Dedifferentiated amniotic fluid mesenchymal stem cell (primary cell): ENCODE measurements around the gene TREX2.

ENCODE experiments used
- DNase-seq: peaks from one replicate; pipeline ENCODE4 v3.0.0-alpha.2; 2016; ENCODE audit errors: extremely low spot score

Gene TREX2

GRCh38 chrX:153445856-153446635, at the start of gene TREX2:
TREX2 (minus strand) TSS chrX:153446056; CDS start chrX:153445430, 626 bp downstream.
- DNase-seq, result no peak

GRCh38 chrX:153495362-153495751, 49.5 kb upstream of the TREX2 start:
- DNase-seq, result peak; percentile 58

- DNase-seq, result no peak
These were observed 48.9 kb upstream of the TREX2 start, which contains the start of gene BGN for GRCh38 chrX:153494541-153495361. BGN (plus strand) TSS chrX:153494980; CDS start chrX:153504632, 9,652 bp downstream.

GRCh38 chrX:153494061-153494460, 48.2 kb upstream of the TREX2 start:
- DNase-seq, result no peak

- no peak for DNase-seq
These were observed 47.2 kb upstream of the TREX2 start for GRCh38 chrX:153493085-153493484.

GRCh38 chrX:153492543-153492942, 46.7 kb upstream of the TREX2 start:
- DNase-seq, result no peak

GRCh38 chrX:153491918-153492317, 46.1 kb upstream of the TREX2 start:
- DNase-seq, result no peak

- DNase-seq, result no peak
These were observed 45.6 kb upstream of the TREX2 start for GRCh38 chrX:153491351-153491914.

GRCh38 chrX:153490217-153490930, 44.5 kb upstream of the TREX2 start:
- no peak for DNase-seq

- DNase-seq, result no peak
These were observed 42.5 kb upstream of the TREX2 start for GRCh38 chrX:153488231-153488914.

- no peak for DNase-seq
These were observed 41.8 kb upstream of the TREX2 start for GRCh38 chrX:153487590-153488071.

GRCh38 chrX:153486171-153486570, 40.3 kb upstream of the TREX2 start:
- no peak for DNase-seq

GRCh38 chrX:153485396-153486080, 39.7 kb upstream of the TREX2 start:
- no peak for DNase-seq

- DNase-seq, result no peak
These were observed 36.6 kb upstream of the TREX2 start for GRCh38 chrX:153482376-153483015.

GRCh38 chrX:153481043-153481442, 35.2 kb upstream of the TREX2 start:
- no peak for DNase-seq

GRCh38 chrX:153478746-153479145, 32.9 kb upstream of the TREX2 start:
- DNase-seq, result no peak

- no peak for DNase-seq
These were observed 32.0 kb upstream of the TREX2 start for GRCh38 chrX:153477901-153478300.

GRCh38 chrX:153477364-153477857, 31.6 kb upstream of the TREX2 start:
- no peak for DNase-seq

GRCh38 chrX:153476666-153477363, 31.0 kb upstream of the TREX2 start:
- DNase-seq, result no peak
